ENCODE measurements around the gene MMP7.

The MMP7 gene

DNA sequence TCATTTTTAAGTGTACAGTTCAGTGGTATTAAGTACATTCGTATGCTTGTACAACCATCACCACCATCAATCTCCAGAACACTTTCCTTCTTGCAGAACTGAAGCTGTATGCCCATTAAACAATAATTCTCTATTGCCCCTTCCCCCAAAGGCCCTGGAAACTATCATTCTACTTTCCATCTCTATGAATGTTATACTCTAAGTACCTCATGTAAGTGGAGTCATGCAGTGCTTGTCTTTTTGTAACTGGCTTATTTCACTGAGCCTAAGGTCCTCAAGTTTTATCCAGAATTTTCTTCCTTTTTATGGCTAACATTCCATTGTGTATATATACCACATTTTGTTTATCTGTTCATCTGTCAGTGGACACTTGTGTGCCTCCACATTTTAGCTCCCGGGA, 29.7 kb downstream of the MMP7 start:
- Histone ChIP-seq H3K27ac (ENCODE audit: low read depth, low read length, poor library complexity, severe bottlenecking) (no peak overlapping the region), H3K36me3 (ENCODE audit: insufficient read depth, low read length) (no peaks in the 10 kb centered on the region), H4K20me1 (ENCODE audit: insufficient read depth, low read length) (no peaks in the 10 kb centered on the region), H3K4me2 (ENCODE audit: low read length) (no peak overlapping the region), H2AFZ (ENCODE audit: low read length) (no peak overlapping the region), H3K9ac (ENCODE audit: low read length) (no peak overlapping the region), H3K9me2 (ENCODE audit: low read depth, low read length) (no peaks in the 10 kb centered on the region), H3K4me1 (ENCODE audit: insufficient read depth, low read length, severe bottlenecking) (peaks cover 2% of the 10 kb centered on the region), H3K9me3 (ENCODE audit: low read length) (no peaks in the 10 kb centered on the region), H3K79me2 (ENCODE audit: insufficient read depth, low read length) (no peaks in the 10 kb centered on the region), H3F3A (ENCODE audit: insufficient read depth, low read length) (no peaks in the 10 kb centered on the region), H3K27me3 (ENCODE audit: insufficient read depth, low read length) (no peaks in the 10 kb centered on the region), H3K4me3 (ENCODE audit: low read depth, low read length, poor library complexity, severe bottlenecking) (no peak overlapping the region)
- TF ChIP-seq, protein P1, sequence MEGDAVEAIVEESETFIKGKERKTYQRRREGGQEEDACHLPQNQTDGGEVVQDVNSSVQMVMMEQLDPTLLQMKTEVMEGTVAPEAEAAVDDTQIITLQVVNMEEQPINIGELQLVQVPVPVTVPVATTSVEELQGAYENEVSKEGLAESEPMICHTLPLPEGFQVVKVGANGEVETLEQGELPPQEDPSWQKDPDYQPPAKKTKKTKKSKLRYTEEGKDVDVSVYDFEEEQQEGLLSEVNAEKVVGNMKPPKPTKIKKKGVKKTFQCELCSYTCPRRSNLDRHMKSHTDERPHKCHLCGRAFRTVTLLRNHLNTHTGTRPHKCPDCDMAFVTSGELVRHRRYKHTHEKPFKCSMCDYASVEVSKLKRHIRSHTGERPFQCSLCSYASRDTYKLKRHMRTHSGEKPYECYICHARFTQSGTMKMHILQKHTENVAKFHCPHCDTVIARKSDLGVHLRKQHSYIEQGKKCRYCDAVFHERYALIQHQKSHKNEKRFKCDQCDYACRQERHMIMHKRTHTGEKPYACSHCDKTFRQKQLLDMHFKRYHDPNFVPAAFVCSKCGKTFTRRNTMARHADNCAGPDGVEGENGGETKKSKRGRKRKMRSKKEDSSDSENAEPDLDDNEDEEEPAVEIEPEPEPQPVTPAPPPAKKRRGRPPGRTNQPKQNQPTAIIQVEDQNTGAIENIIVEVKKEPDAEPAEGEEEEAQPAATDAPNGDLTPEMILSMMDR (IDR thresholded peaks at IDR 0.05; ENCODE audit: low read length), result no peak
- no peak for TF ChIP-seq EZH2 (IDR thresholded peaks at IDR 0.05; ENCODE audit: borderline replicate concordance, low read length)

DNA sequence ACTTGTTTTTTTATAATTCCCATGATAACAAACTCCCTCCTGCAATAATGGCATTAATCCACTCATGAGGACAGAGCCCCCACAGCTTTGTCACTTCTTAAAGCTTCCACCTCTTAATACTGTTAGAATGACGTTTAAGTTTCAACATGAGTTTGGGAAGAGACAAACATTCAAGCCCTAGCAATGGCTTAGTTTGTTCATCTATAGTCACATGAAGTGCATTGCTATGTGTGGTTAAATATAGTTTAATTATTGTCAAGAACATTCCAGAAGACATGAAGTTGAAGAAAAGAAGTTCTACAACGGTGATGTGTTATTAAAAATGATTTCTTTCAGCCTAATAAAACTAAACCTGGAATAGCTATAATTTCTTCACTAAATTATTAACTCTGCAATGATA, 30.6 kb downstream of the MMP7 start:
- no peaks in the 10 kb centered on the region for H3K9me2 ChIP-seq (ENCODE audit: low read depth, low read length)
- H3K9me3 ChIP-seq (ENCODE audit: low read length), result no peaks in the 10 kb centered on the region
- H3K4me1 ChIP-seq (ENCODE audit: insufficient read depth, low read length, severe bottlenecking), result peaks cover 10% of the 10 kb centered on the region
- no peak overlapping the region for H3K9ac ChIP-seq (ENCODE audit: low read length)
- H3K36me3 ChIP-seq (ENCODE audit: insufficient read depth, low read length), result no peaks in the 10 kb centered on the region
- no peaks in the 10 kb centered on the region for H4K20me1 ChIP-seq (ENCODE audit: insufficient read depth, low read length)
- H3K4me3 ChIP-seq (ENCODE audit: low read depth, low read length, poor library complexity, severe bottlenecking), result no peak overlapping the region
- no peak overlapping the region for H2AFZ ChIP-seq (ENCODE audit: low read length)
- no peak overlapping the region for H3K27ac ChIP-seq (ENCODE audit: low read depth, low read length, poor library complexity, severe bottlenecking)
- H3K79me2 ChIP-seq (ENCODE audit: insufficient read depth, low read length), result no peaks in the 10 kb centered on the region
- H3K27me3 ChIP-seq (ENCODE audit: insufficient read depth, low read length), result no peaks in the 10 kb centered on the region
- TF ChIP-seq EZH2 (IDR thresholded peaks at IDR 0.05; ENCODE audit: borderline replicate concordance, low read length), result no peak
- TF ChIP-seq, protein P1 (IDR thresholded peaks at IDR 0.05; ENCODE audit: low read length), result no peak
- no peak overlapping the region for H3K4me2 ChIP-seq (ENCODE audit: low read length)
- H3F3A ChIP-seq (ENCODE audit: insufficient read depth, low read length), result no peaks in the 10 kb centered on the region

DNA sequence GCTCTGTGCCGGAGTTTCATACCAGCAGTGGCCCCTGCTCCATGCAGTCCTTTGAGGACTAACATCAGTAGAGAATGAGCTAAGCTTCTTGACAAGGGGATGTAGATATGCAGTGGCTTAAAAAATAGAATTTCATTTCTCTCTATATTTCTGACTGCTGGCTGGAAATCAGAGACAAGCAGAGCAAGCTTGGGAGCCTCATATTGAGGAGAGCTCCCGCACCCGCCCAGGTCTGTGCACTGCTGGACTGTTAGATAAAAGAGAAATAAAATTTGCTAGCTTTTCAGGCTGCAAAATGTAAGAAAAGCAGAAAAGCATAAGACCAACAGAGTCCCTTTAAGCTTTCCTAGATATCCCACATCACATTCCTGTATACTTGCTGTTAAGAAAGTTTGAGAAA, 31.4 kb downstream of the MMP7 start:
- Histone ChIP-seq H3K4me3 (ENCODE audit: low read depth, low read length, poor library complexity, severe bottlenecking) (no peak overlapping the region), H3K79me2 (ENCODE audit: insufficient read depth, low read length) (no peaks in the 10 kb centered on the region), H3K27ac (ENCODE audit: low read depth, low read length, poor library complexity, severe bottlenecking) (no peak overlapping the region)

More for the DNA sequence above, 31.4 kb downstream of the MMP7 start:
- H3K4me2 ChIP-seq (ENCODE audit: low read length), result no peak overlapping the region
- no peaks in the 10 kb centered on the region for H3K27me3 ChIP-seq (ENCODE audit: insufficient read depth, low read length)
- no peaks in the 10 kb centered on the region for H4K20me1 ChIP-seq (ENCODE audit: insufficient read depth, low read length)
- H3K9me2 ChIP-seq (ENCODE audit: low read depth, low read length), result no peaks in the 10 kb centered on the region
- H3K36me3 ChIP-seq (ENCODE audit: insufficient read depth, low read length), result no peaks in the 10 kb centered on the region
- no peaks in the 10 kb centered on the region for H3K9me3 ChIP-seq (ENCODE audit: low read length)
- no peak overlapping the region for H2AFZ ChIP-seq (ENCODE audit: low read length)
- H3K4me1 ChIP-seq (ENCODE audit: insufficient read depth, low read length, severe bottlenecking), result peaks cover 18% of the 10 kb centered on the region
- TF ChIP-seq, protein P1 (IDR thresholded peaks at IDR 0.05; ENCODE audit: low read length), result no peak
- H3F3A ChIP-seq (ENCODE audit: insufficient read depth, low read length), result no peaks in the 10 kb centered on the region
- H3K9ac ChIP-seq (ENCODE audit: low read length), result no peak overlapping the region
